Measurements from ENCODE around the gene MAOB. TPM values are rescaled to one million over a fixed set of nuclear protein-coding genes. Genes with fewer than 3 reads are reported as not detected.

The MAOB gene
- total RNA-seq, 4 donors from 2014 or later: 1.2 to 9.5 (median 3.4) TPM

GRCh38 chrX:43813319-43813718 lies 68.9 kb downstream of the MAOB start:
- Histone ChIP-seq H3K9me3 (no peaks in the 10 kb centered on the region), H3K4me3 (replicated peaks in 1 of 3) (no peak overlapping the region), H3K27me3 (no peaks in the 10 kb centered on the region), H3K4me1 (no peaks in the 10 kb centered on the region), H3K36me3 (no peaks in the 10 kb centered on the region), H3K27ac (no peak overlapping the region)
- intact Hi-C loops (cut with DNase I): no loop called here
- no peak for DNase-seq
- WGBS, 2 donors: 96% methylated on average over 2 of the region's 2 CpGs
- TF ChIP-seq CTCF (IDR thresholded peaks at IDR 0.05) (no peak), POLR2A (IDR thresholded peaks at IDR 0.05) (no peak)

- Histone ChIP-seq H3K36me3 (no peaks in the 10 kb centered on the region), H3K9me3 (no peaks in the 10 kb centered on the region), H3K4me1 (no peaks in the 10 kb centered on the region), H3K27me3 (no peaks in the 10 kb centered on the region), H3K27ac (no peak overlapping the region), H3K4me3 (replicated peaks in 1 of 3) (no peak overlapping the region)
- intact Hi-C loops (cut with DNase I): no loop called here
- TF ChIP-seq CTCF (IDR thresholded peaks at IDR 0.05): no peak
- no peak for TF ChIP-seq POLR2A (IDR thresholded peaks at IDR 0.05)
- DNase-seq: no peak
Observed at GRCh38 chrX:43809463-43809862, 72.8 kb downstream of the MAOB start.

- Histone ChIP-seq H3K36me3 (no peaks in the 10 kb centered on the region), H3K27me3 (no peaks in the 10 kb centered on the region), H3K27ac (no peak overlapping the region), H3K4me1 (no peaks in the 10 kb centered on the region), H3K9me3 (no peaks in the 10 kb centered on the region), H3K4me3 (replicated peaks in 1 of 3) (no peak overlapping the region)
- DNase-seq: no peak
- TF ChIP-seq POLR2A (IDR thresholded peaks at IDR 0.05) (no peak), CTCF (IDR thresholded peaks at IDR 0.05) (no peak)
- intact Hi-C loops (cut with DNase I): no loop called here
Observed at GRCh38 chrX:43808231-43808630, 74.0 kb downstream of the MAOB start.

GRCh38 chrX:43805579-43805978 lies 76.7 kb downstream of the MAOB start:
- H3K27me3 ChIP-seq: no peaks in the 10 kb centered on the region
- DNase-seq: no peak
- H3K4me3 ChIP-seq (replicated peaks in 1 of 3): no peak overlapping the region
- intact Hi-C loops (cut with DNase I): no loop called here
- no peak overlapping the region for H3K27ac ChIP-seq
- 92 to 97% methylated on average over 2 of the region's 2 CpGs for WGBS, 2 donors
- H3K9me3 ChIP-seq: no peaks in the 10 kb centered on the region
- TF ChIP-seq POLR2A (IDR thresholded peaks at IDR 0.05) (no peak), CTCF (IDR thresholded peaks at IDR 0.05) (no peak)
- H3K4me1 ChIP-seq: no peaks in the 10 kb centered on the region
- no peaks in the 10 kb centered on the region for H3K36me3 ChIP-seq

GRCh38 chrX:43804021-43804420 lies 78.2 kb downstream of the MAOB start:
- no peaks in the 10 kb centered on the region for H3K36me3 ChIP-seq
- no peaks in the 10 kb centered on the region for H3K4me1 ChIP-seq
- no peaks in the 10 kb centered on the region for H3K27me3 ChIP-seq
- DNase-seq: no peak
- WGBS, 2 donors: 87 to 95% methylated on average over 5 of the region's 5 CpGs
- intact Hi-C loops (cut with DNase I): no loop called here
- no peak for TF ChIP-seq CTCF (IDR thresholded peaks at IDR 0.05)
- no peak for TF ChIP-seq POLR2A (IDR thresholded peaks at IDR 0.05)
- no peak overlapping the region for H3K27ac ChIP-seq
- no peaks in the 10 kb centered on the region for H3K9me3 ChIP-seq
- no peak overlapping the region for H3K4me3 ChIP-seq (replicated peaks in 1 of 3)

Data from thyroid gland (tissue), 4 donors.